Activated CD8-positive, alpha-beta memory T cell treated with anti-CD3 and anti-CD28 coated beads, Interleukin-2, amount 50 U/mL, for 1 hour (primary cell): ENCODE results near the gene PGM3.

ENCODE experiments used
- DNase-seq: peaks from one replicate; pipeline ENCODE4 v3.0.0-alpha.2; 2020; ENCODE audit errors: extremely low read depth

PGM3 gene

GRCh38 chr6:83183082-83183828 is 9.8 kb downstream of the PGM3 start:
- no peak for DNase-seq

GRCh38 chr6:83182114-83182513 is 11.0 kb downstream of the PGM3 start:
- no peak for DNase-seq

GRCh38 chr6:83180426-83180950 is 12.6 kb downstream of the PGM3 start:
- no peak for DNase-seq

- no peak for DNase-seq
Measured at GRCh38 chr6:83176246-83176645, 16.8 kb downstream of the PGM3 start.

GRCh38 chr6:83169511-83169910 is 23.6 kb downstream of the PGM3 start:
- no peak for DNase-seq

- DNase-seq, result no peak
Measured at GRCh38 chr6:83169106-83169505, 24.0 kb downstream of the PGM3 start.

- no peak for DNase-seq
Measured at GRCh38 chr6:83168556-83168955, 24.5 kb downstream of the PGM3 start.

GRCh38 chr6:83167726-83168278 is 25.3 kb downstream of the PGM3 start:
- no peak for DNase-seq

- no peak for DNase-seq
Measured at GRCh38 chr6:83160167-83160566, 32.9 kb downstream of the PGM3 start.

GRCh38 chr6:83155794-83156193 is 37.3 kb downstream of the PGM3 start:
- DNase-seq, result no peak

GRCh38 chr6:83153883-83154521 is 39.1 kb downstream of the PGM3 start:
- no peak for DNase-seq

- DNase-seq, result no peak
Measured at GRCh38 chr6:83152913-83153312, 40.2 kb downstream of the PGM3 start.

- DNase-seq, result no peak
Measured at GRCh38 chr6:83151114-83151513, 42.0 kb downstream of the PGM3 start.

GRCh38 chr6:83138758-83139157 is 54.3 kb downstream of the PGM3 start:
- DNase-seq, result no peak

- DNase-seq, result no peak
Measured at GRCh38 chr6:83138118-83138722, 54.8 kb downstream of the PGM3 start.

- DNase-seq, result no peak
Measured at GRCh38 chr6:83132121-83132520, 60.9 kb downstream of the PGM3 start.

- DNase-seq, result no peak
Measured at GRCh38 chr6:83127976-83128375, 65.1 kb downstream of the PGM3 start.

GRCh38 chr6:83127258-83127657 is 65.8 kb downstream of the PGM3 start:
- DNase-seq, result no peak

- DNase-seq, result no peak
Measured at GRCh38 chr6:83126807-83127206, 66.3 kb downstream of the PGM3 start.

- DNase-seq, result no peak
Measured at GRCh38 chr6:83126223-83126622, 66.8 kb downstream of the PGM3 start.

GRCh38 chr6:83125425-83125824 is 67.6 kb downstream of the PGM3 start:
- no peak for DNase-seq

GRCh38 chr6:83124553-83124952 is 68.5 kb downstream of the PGM3 start:
- no peak for DNase-seq
